HuH-7.5 (cell line): Measurements from ENCODE around the gene FADS3.

Source experiments
- DNase-seq: peaks from one replicate; pipeline ENCODE4 v3.0.0; 2011; ENCODE audit warnings: low spot score

FADS3 gene

DNA sequence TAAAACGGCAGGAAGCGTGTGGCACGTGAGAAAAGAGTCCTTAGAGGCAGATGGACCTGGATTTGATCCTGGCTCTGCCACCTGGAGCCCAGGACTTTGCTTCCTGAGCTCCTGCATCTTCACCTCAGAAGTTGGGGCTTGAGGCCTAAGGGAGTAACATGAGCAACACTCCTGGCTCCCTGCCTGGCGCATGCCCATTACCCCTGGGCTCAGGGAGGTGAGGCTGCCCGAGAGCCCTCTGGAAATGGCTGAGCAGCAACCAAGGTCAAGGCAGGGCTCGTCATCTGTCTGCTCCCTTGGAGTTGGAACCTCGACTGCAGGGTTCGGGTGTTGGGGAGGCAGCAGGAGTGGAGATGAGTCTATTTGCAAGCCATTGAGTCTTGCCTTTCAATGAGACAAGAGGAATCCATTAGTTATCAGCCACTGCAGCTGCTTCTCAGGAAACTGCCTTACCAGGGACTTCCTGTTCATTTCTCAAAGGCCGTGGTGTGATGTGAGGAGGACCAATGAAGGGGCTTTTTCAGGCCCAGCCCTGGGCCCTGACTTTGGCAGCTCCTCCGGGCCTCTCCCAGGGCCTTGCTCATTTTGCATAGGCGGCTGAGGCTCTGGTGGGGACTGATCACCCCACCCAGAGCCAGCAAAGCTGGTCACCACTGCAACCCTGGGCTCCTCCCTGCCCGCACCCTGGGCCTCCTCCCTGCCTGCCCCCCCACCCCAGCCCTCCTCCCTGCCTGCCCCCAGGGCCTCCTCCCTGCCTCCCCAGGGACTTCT lies 56.9 kb downstream of the FADS3 start:
- no peak for DNase-seq

DNA sequence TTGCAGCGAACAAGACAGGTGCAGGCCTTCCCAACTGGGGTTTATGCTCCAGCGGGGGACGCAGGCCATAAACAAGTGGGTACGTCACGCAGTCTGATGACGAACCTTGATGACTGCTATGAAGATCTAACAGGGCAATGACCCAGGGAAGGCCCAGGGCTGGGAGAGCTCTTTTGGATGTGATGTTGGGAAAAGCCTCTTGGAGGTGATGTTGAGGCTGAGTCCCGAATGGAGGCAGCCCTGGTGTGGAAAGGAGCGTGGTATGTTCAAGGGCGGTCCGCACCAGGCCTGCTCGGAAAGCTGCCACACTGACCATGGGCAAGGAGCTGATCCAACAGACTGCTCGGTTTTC lies 57.4 kb downstream of the FADS3 start:
- no peak for DNase-seq

DNA sequence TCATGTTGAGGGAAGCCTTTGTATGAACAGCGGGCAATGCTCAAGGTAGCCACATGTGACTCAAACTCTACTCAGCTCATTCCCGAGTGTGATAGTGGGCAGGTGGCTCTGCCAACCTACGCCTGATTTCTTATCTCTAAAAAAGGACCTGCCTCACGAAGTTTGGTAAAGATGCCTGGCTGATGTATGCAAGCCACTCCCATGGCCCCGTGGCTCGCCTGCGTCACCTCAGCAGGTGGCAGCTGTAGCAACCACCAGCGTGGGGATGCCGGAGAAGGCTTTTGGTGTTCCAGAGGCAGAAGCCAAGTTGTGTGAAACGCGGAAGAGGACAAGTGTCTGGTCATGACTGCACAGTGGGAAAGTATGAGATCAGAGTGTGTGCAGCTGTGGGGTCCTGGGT lies 57.9 kb downstream of the FADS3 start:
- DNase-seq, result no peak

DNA sequence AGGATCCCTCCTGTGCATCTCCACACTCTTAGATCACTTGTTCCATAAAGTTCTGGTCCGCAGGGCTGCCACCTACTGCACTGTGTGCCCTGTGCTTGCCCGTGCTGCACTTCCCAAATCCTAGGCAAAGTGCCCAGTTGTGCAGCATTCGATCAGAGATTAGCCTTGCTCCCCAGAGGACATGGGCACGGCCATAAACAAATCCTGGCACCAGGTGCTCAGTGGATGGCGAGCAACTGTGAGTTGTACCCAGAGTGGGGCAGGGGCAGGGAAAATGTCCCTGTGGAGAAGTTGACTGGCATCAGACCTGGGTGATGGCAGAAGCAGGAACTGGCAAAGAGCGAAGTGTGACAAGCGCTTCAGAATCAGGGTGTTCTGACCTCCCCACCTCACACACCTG lies 58.6 kb downstream of the FADS3 start:
- no peak for DNase-seq

DNA sequence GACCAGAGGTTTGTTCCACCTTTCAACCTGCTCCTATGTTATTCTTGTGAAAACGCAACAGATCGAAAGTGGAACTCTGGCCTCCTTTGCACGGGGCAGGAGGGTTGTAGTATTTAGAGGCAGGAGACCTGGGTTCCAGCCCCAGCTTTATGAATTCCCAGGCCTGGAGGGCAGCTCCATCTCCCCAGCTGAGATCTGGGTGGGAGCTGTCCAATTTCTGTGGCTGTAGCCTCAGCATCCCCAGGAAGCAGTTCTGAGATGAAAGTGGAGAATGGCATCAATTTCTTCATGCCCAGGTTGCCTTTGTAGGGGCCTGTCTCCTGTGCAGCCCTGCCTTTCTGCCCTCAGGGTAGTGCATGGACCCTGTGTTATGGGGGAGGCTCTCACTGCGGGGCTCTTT lies 59.1 kb downstream of the FADS3 start:
- no peak for DNase-seq

DNA sequence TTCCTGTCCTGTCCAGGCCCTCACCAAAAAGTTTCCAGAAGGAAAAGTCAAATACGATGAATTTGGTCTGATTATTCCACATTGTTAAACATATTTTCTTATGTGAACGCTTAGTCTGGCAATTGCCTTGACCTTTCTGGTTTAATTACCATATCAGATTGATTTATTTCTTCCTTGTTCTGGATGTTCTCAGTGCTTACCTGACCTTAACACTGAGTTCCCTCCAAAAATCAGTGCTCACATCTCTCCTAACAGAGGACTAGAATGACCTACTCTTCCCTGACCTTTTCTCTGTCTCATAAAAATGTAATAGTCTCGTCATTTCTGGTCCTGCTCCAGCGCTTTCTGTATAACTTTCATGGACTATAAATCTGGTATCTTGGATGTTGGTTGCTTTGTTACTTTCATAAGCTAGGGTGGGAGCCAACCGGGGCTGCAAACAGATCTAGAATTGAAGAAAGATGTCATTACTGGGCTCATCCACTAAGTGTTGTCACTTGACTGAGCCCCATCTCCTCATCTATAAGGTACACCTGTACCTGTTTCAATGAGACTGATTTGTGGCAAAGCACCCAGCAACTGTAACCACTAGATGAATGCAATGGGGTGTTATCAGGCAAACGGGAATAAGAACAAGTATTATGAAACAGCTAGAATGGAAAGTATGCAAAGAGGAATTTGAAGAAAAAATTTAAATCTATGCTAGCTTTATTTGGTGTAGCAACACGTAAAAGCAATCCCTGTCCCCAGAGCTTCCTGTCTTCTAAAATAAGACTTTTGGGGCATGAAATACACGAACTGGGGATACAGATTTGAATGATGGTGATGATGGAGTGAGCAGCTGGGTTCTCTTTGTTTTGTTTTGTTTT lies 60.9 kb downstream of the FADS3 start:
- no peak for DNase-seq

DNA sequence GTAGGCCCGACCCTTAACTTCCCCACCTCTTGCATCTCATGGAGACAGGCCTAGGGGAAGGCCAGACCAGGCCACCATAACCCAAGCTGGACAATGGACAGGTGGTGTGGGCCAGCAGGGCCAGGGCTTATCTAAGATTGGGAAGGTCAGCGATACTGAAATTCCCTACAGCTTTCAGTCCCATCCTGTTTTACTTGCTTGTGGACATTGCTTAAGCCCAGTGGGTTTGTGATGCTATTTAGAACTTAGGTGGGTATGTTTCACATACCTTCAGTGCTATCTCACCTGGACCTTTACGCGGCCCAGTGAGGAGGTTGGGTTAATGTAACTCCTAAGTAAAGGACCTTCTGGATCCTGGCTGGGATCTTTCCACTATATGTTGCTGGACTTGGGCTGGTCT lies 61.5 kb downstream of the FADS3 start:
- DNase-seq, result no peak

DNA sequence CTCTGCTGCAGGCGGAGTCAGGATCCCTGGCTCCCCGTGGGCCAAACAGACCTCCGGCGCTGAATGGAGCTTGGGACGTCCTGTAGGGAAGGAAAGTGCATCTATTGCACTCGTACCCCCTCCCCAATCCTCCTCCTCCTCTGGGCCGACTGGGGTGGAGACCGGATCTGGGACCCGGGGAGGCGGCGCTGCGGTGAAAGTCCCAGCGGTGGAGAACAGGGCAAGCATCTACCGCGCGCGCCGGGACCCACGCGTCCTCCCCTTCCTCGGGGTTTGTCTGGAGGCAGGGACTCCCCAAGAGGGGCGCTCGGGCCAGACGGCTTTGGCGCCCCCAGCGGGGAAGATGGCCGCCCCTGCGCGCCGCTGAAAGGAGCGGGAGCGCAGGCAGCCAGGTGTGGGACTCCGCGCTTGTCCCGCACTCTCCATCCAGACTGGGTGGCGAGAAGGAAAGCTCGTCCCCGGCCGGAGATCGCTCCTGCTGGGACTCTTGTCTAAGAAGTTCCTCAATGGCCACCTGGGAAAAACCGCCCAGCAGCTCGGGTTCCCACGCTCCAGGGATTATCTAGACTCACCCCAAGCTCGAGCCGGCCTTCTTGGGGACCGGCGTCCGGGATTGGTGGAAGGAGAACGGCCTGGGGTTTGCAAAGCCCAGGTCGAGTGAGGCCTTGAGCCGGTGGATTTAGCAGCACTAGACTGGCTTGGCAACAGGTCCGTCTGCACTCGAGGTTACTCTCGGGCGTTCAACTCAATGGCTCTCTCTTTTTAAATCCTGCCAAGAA lies 62.5 kb downstream of the FADS3 start:
- peak; percentile 71 for DNase-seq

DNA sequence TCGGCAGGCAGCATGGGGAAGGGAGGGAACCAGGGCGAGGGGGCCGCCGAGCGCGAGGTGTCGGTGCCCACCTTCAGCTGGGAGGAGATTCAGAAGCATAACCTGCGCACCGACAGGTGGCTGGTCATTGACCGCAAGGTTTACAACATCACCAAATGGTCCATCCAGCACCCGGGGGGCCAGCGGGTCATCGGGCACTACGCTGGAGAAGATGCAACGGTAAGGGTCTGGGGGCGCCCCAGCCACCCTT lies 63.0 kb downstream of the FADS3 start:
- no peak for DNase-seq

DNA sequence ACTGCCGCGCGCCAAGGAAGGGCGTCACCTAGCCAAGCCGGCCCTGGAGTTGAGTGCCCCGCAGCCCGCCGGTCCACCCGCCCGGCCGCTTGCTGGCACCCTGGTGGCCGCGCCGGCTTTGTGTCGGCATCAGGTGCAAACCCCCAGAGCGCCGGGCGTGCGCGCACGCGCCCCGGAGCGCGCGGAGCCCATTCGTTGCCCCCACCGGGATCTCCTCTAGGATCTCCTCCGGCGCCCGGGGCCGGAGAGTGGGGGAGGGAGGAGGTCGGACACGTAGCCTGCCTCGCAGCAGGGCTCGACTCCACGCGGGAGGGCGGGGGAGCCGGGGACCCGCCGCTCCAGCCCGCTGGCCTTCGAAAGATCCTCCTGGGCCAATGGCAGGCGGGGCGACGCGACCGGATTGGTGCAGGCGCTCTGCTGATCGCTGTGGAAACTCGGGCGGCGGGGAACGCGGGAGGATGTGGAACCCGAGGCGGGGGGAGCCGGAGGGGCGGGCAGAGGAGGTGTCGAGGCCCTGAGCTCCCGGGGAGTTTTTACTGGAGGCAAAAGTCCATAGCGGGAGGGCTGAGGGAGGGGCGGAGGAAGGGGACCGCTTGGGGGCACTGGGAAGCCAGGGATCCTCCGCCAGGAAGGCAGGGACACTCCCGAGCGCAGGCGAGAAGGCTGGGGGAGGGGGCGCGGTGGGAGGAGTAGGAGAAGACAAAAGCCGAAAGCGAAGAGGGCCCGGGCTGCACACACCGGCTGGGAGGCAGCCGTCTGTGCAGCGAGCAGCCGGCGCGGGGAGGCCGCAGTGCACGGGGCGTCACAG lies 63.6 kb downstream of the FADS3 start, which contains the start of gene FADS2:
Gene FADS2, plus strand, starts transcription at position 730 of the 808 bp plus-strand sequence. CDS start 91 bp downstream, outside the sequence.
- DNase-seq, result peak; percentile 98

DNA sequence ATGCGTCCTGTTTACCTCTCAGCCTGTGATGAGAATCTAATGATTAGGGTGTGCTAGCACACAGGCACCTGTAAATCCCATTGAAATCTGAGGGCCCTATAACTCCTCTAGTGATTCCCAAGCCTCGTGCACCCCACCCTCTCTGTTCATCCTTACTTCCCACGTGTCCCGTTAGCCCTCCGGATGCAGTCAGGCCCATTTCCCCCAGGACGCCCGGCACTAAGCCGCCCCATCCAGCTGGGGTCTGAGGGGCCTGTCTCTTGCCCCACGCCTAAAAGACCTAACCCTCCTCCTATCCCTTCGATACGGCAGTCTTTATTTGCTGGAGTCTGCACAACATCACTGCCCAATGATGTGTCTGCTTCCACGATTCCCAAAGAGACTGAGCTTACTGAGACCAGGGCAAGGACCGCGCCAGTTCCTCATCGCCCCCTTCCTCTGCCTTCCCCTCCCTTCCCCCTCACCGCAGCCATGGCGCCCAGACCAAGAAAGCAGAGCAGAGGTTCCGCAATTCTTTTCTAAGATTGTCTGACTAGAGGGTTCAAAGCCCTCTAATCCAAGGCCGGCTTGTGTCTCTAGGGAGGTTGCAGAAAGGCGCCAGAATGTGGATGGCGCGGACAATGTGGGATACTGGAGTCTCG lies 64.3 kb downstream of the FADS3 start:
- DNase-seq, result no peak
